Subcutaneous abdominal adipose tissue (tissue), 5 donors: ENCODE results near the gene KRT40.
"Not testable (repeated sequence)": the region's sequence is repeated elsewhere in the genome, so short reads cannot be mapped to it uniquely, and the experiment has no call there.

Source experiments
- H3K27ac ChIP-seq: one replicate; pipeline ENCODE4 v1.7.0; 2013; ENCODE audit warnings: low read depth, mild to moderate bottlenecking, inconsistent platforms, low read length, moderate library complexity
- H3K27me3 ChIP-seq, 5 donors: one replicate each; pipeline ENCODE4 v1.7.0; 2013; ENCODE audit warnings: low read length in 5 of 5, inconsistent platforms in 1 of 5; ENCODE audit not compliant: control insufficient read depth in 5 of 5, insufficient read depth in 4 of 5
- H3K36me3 ChIP-seq, 5 donors: one replicate each; pipeline ENCODE4 v1.7.0; 2013; ENCODE audit warnings: low read length in 5 of 5; ENCODE audit not compliant: control insufficient read depth in 5 of 5, insufficient read depth in 5 of 5
- H3K4me1 ChIP-seq, 5 donors: one replicate each; pipeline ENCODE4 v1.7.0; 2013; ENCODE audit warnings: low read length in 5 of 5, mild to moderate bottlenecking in 3 of 5, moderate library complexity in 1 of 5; ENCODE audit not compliant: control insufficient read depth in 5 of 5, insufficient read depth in 5 of 5
- H3K4me3 ChIP-seq, 5 donors: one replicate each; pipeline ENCODE4 v1.7.0; 2013; ENCODE audit warnings: low read length in 5 of 5, low read depth in 1 of 5
- H3K9ac ChIP-seq, 5 donors: one replicate each; pipeline ENCODE4 v1.7.0; 2013; ENCODE audit warnings: low read length in 5 of 5, mild to moderate bottlenecking in 4 of 5, moderate library complexity in 3 of 5
- H3K9me3 ChIP-seq, 5 donors: one replicate each; pipeline ENCODE4 v1.7.0; 2013; ENCODE audit warnings: low read length in 5 of 5; ENCODE audit not compliant: control insufficient read depth in 5 of 5
- donor health status: healthy.
- donor health status: healthy.
- donor health status: healthy.
- donor health status: healthy.
- donor health status: healthy.

Gene KRT40

DNA sequence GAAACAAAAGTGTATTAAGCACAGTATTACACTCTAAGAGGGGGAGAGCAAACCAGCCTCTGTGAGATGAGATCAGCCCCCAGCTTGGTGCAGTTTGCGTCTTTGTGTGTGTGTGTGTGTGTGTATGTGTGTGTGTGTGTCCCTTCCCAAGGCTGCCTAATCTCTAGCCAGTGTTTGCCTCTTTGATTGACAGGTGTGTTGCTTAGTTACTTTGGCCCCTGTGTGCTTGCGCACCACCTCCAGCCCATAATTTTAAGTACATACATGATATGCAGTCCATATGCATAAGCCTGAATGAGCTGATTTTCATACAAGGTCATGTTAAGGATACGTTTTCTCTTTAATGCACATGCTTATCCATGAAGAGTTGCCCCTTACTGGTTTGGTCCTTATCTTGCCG lies 17.7 kb upstream of the KRT40 start:
- Histone ChIP-seq H3K4me1 (no peaks in the 10 kb centered on the region), H3K9me3 (no peaks in the 10 kb centered on the region), H3K36me3 (no peaks in the 10 kb centered on the region), H3K4me3 (no peak overlapping the region), H3K9ac (no peak overlapping the region), H3K27me3 (peaks cover 0 to 3% (median 0%) of the 10 kb centered on the region in 5 donors), H3K27ac (no peak overlapping the region)

DNA sequence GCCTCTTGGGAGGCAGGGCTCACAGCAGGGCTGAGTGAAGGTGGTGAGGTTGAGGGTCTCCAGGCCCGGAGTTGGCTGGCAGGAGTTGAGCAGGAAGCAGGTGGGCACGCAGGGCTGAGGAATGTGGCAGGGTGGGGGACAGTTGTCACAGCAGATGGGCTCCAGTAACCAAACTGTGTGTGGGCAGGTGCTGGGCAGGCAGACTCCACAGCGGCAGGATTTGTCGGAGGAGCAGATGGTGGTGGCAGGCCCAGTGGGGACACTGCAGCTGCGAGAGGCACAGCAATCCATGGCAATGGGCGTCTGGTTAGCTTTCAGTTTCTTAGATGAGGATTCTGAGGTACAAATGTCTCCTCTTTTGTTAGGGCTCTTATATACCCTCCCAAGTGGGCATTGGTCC lies 15.4 kb upstream of the KRT40 start, which contains the start of gene KRTAP3-2:
Gene KRTAP3-2, minus strand, starts transcription at position 344 of the 400 bp plus-strand sequence. Its CDS starts 53 bp downstream, at position 291.
- H3K9me3 ChIP-seq, H3K4me3 ChIP-seq, H3K27ac ChIP-seq, H3K36me3 ChIP-seq, H3K9ac ChIP-seq, H3K4me1 ChIP-seq, H3K27me3 ChIP-seq: not testable (repeated sequence)

GRCh38 chr17:40997361-40997760 lies 13.2 kb upstream of the KRT40 start:
- H3K27me3 ChIP-seq, result peaks cover 0 to 10% (median 3%) of the 10 kb centered on the region in 5 donors
- H3K4me1 ChIP-seq, result no peaks in the 10 kb centered on the region

GRCh38 chr17:40996829-40997228 lies 12.7 kb upstream of the KRT40 start:
- Histone ChIP-seq H3K27ac (no peak overlapping the region), H3K9ac (no peak overlapping the region), H3K27me3 (peaks cover 0 to 10% (median 4%) of the 10 kb centered on the region in 5 donors), H3K4me3 (no peak overlapping the region), H3K9me3 (no peaks in the 10 kb centered on the region), H3K36me3 (no peaks in the 10 kb centered on the region), H3K4me1 (no peaks in the 10 kb centered on the region)

More at GRCh38 chr17:40997361-40997760, 13.2 kb upstream of the KRT40 start:
- no peak overlapping the region for H3K4me3 ChIP-seq
- no peaks in the 10 kb centered on the region for H3K9me3 ChIP-seq
- no peak overlapping the region for H3K27ac ChIP-seq
- H3K36me3 ChIP-seq, result no peaks in the 10 kb centered on the region
- H3K9ac ChIP-seq, result no peak overlapping the region

- no peak overlapping the region for H3K4me3 ChIP-seq
- no peaks in the 10 kb centered on the region for H3K4me1 ChIP-seq
- H3K36me3 ChIP-seq, result no peaks in the 10 kb centered on the region
- H3K27ac ChIP-seq, result no peak overlapping the region
- H3K27me3 ChIP-seq, result peaks cover 0 to 10% (median 4%) of the 10 kb centered on the region in 5 donors
- H3K9me3 ChIP-seq, result peaks cover 0 to 4% (median 2%) of the 10 kb centered on the region in 5 donors
- no peak overlapping the region for H3K9ac ChIP-seq
Measured at GRCh38 chr17:40995116-40995515, 11.0 kb upstream of the KRT40 start.

DNA sequence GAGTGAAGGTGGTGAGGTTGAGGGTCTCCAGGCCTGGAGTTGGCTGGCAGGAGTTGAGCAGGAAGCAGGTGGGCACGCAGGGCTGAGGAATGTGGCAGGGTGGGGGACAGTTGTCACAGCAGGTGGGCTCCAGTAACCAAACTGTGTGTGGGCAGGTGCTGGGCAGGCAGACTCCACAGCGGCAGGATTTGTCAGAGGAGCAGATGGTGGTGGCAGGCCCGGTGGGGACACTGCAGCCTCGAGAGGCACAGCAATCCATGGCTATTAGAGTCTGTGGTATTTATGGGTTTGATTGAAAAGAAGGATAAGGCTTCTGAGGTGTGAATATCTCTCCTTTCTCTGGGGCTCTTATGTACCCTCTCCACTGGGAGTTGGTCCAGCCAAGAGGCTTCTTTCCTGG lies 9.7 kb upstream of the KRT40 start, which contains the start of gene KRTAP3-3:
Gene KRTAP3-3, minus strand, starts transcription at position 326 of the 400 bp plus-strand sequence. Its CDS starts 67 bp downstream, at position 259.
- no peak within 1 kb of the TSS for H3K27ac ChIP-seq
- H3K36me3 ChIP-seq, result no peaks in the 10 kb centered on the region
- H3K27me3 ChIP-seq, result peaks cover 0 to 10% (median 4%) of the 10 kb centered on the region in 5 donors
- peaks cover 0 to 4% (median 2%) of the 10 kb centered on the region in 5 donors for H3K9me3 ChIP-seq
- no peak within 1 kb of the TSS for H3K4me3 ChIP-seq
- H3K4me1 ChIP-seq, result no peaks in the 10 kb centered on the region
- H3K9ac ChIP-seq, result no peak within 1 kb of the TSS

DNA sequence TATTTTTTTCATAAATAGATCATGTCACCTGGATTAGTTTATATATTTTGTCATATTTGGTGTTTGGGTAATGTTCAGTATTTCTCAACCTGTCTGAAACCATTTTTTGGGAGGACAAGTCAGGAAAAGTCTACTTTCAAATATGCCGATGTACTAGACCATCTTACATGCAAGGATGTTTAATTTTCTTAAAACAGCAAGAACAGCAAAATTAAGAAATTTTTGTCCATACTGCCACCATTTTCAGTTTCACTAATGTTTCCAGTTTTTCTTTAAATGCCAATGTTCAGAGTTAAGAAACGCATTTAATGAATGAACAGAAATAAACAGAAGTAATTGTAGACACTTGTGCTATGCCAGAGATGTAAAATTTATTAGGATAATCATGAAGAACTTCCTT lies 9.0 kb upstream of the KRT40 start:
- no peak overlapping the region for H3K27ac ChIP-seq
- no peak overlapping the region for H3K9ac ChIP-seq
- H3K27me3 ChIP-seq, result peaks cover 0 to 10% (median 4%) of the 10 kb centered on the region in 5 donors
- no peaks in the 10 kb centered on the region for H3K36me3 ChIP-seq
- H3K4me1 ChIP-seq, result no peaks in the 10 kb centered on the region
- H3K9me3 ChIP-seq, result peaks cover 0 to 4% (median 2%) of the 10 kb centered on the region in 5 donors
- no peak overlapping the region for H3K4me3 ChIP-seq

- no peaks in the 10 kb centered on the region for H3K36me3 ChIP-seq
- H3K9ac ChIP-seq, result no peak overlapping the region
- H3K4me1 ChIP-seq, result no peaks in the 10 kb centered on the region
- peaks cover 0 to 4% (median 2%) of the 10 kb centered on the region in 5 donors for H3K9me3 ChIP-seq
- H3K27me3 ChIP-seq, result peaks cover 0 to 7% (median 4%) of the 10 kb centered on the region in 5 donors
- H3K27ac ChIP-seq, result no peak overlapping the region
- H3K4me3 ChIP-seq, result no peak overlapping the region
Measured at GRCh38 chr17:40992666-40993065, 8.5 kb upstream of the KRT40 start.

- no peaks in the 10 kb centered on the region for H3K4me1 ChIP-seq
- peaks cover 0 to 4% (median 2%) of the 10 kb centered on the region in 5 donors for H3K9me3 ChIP-seq
- H3K4me3 ChIP-seq, result no peak overlapping the region
- H3K9ac ChIP-seq, result no peak overlapping the region
- H3K27me3 ChIP-seq, result peaks cover 0 to 8% (median 3%) of the 10 kb centered on the region in 5 donors
- no peaks in the 10 kb centered on the region for H3K36me3 ChIP-seq
- no peak overlapping the region for H3K27ac ChIP-seq
Measured at GRCh38 chr17:40986920-40987319, 2.8 kb upstream of the KRT40 start.

DNA sequence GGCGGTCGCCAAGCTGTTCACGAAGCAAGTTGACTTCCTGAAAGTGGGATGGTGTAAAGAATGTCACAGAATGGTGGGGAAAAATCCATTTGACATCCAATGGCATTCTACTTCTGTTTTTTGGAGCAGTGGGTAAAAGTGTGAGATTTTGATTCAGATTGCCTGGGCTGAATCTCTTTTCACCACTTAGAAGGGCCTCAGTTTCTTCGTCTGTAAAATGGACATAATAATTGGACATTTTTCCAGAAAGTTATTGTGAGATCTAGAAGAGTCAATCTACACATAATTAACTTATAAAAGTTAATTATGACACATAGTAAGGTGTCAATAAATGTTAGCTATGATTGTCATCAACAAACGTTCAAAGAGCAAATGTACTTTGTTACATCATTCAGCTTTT lies 3.0 kb downstream of the KRT40 start:
- Histone ChIP-seq H3K27me3 (peaks cover 0 to 12% (median 6%) of the 10 kb centered on the region in 5 donors), H3K27ac (no peak overlapping the region), H3K4me3 (no peak overlapping the region), H3K9ac (no peak overlapping the region), H3K4me1 (peaks cover 0 to 5% (median 4%) of the 10 kb centered on the region in 5 donors), H3K36me3 (no peaks in the 10 kb centered on the region), H3K9me3 (no peaks in the 10 kb centered on the region)
